Epithelial cell of prostate (primary cell): ENCODE data around the gene RAB5IF.
"Not testable (repeated sequence)": the region's sequence is repeated elsewhere in the genome, so short reads cannot be mapped to it uniquely, and the experiment has no call there.

Source experiments
- DNase-seq: peaks from one replicate; pipeline ENCODE4 v3.0.0-alpha.2; 2011; ENCODE audit warnings: low read depth, low spot score
- H3K27ac ChIP-seq: fragments of 450-650 bp; 2 replicates; pipeline ENCODE4 v1.5.1; 2017; ENCODE audit warnings: mild to moderate bottlenecking

RAB5IF gene, protein sequence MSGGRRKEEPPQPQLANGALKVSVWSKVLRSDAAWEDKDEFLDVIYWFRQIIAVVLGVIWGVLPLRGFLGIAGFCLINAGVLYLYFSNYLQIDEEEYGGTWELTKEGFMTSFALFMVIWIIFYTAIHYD

GRCh38 chr20:36605399-36606157 is at the start of gene RAB5IF:
Gene RAB5IF (plus strand): TSS chr20:36605779. CDS start chr20:36605952, 173 bp downstream.
- DNase-seq = peak; percentile 90
- peak within 1 kb of the TSS; percentile 88 for H3K27ac ChIP-seq

GRCh38 chr20:36562724-36563123 is 42.9 kb upstream of the RAB5IF start:
- DNase-seq = no peak
- no peak overlapping the region for H3K27ac ChIP-seq

DNA sequence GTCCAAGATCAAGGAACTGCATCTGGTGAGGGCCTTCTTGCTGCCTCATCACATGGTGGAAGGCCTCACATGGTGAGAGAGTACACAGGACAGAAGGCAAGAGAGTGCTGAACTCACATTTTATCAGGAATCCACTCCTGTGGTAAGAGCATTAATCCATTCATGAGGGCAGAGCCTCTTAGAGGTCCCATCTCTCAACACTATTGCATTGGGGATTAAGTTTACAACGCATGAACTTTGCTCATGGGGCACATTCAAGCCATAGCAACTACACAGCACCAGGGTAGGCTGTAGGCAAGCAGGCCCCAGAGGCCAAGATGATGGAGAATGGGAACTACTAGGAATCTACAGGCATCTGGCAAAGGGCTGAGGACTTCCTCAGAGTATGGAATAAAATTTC is 42.2 kb upstream of the RAB5IF start:
- H3K27ac ChIP-seq = no peak overlapping the region
- no peak for DNase-seq

GRCh38 chr20:36564078-36564725 is 41.4 kb upstream of the RAB5IF start:
- not testable (repeated sequence) for H3K27ac ChIP-seq, DNase-seq

- DNase-seq, H3K27ac ChIP-seq: not testable (repeated sequence)
These were observed 40.9 kb upstream of the RAB5IF start for GRCh38 chr20:36564726-36565121.

- DNase-seq = no peak
- H3K27ac ChIP-seq = no peak overlapping the region
These were observed 40.1 kb upstream of the RAB5IF start for GRCh38 chr20:36565520-36565919.

DNA sequence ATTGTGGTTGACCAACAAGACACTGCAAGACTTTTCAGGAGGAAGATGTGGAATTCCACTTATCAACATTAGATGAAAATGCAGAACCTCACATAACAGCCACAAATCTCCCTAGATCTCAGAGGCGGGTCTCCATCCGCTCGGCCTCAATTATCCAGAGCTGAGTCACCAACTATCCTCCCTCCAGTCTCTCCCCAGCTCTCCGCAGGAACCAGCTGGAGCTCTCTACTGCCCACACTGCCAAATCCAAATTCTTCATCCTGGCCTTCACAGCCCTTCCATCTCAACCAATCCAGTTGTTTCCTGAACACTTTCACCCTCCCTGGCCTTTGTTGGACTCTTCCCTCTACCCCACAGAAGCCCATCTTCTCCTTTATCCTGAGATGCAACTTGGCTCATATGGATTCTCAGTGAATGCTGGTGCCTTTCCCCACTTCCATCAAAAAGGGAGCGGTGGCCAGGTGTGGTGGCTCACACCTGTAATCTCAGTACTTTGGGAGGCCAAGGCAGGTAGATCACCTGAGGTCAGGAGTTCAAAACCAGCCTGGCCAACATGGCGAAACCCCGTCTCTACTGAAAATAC is 35.6 kb upstream of the RAB5IF start:
- no peak overlapping the region for H3K27ac ChIP-seq
- DNase-seq = no peak

DNA sequence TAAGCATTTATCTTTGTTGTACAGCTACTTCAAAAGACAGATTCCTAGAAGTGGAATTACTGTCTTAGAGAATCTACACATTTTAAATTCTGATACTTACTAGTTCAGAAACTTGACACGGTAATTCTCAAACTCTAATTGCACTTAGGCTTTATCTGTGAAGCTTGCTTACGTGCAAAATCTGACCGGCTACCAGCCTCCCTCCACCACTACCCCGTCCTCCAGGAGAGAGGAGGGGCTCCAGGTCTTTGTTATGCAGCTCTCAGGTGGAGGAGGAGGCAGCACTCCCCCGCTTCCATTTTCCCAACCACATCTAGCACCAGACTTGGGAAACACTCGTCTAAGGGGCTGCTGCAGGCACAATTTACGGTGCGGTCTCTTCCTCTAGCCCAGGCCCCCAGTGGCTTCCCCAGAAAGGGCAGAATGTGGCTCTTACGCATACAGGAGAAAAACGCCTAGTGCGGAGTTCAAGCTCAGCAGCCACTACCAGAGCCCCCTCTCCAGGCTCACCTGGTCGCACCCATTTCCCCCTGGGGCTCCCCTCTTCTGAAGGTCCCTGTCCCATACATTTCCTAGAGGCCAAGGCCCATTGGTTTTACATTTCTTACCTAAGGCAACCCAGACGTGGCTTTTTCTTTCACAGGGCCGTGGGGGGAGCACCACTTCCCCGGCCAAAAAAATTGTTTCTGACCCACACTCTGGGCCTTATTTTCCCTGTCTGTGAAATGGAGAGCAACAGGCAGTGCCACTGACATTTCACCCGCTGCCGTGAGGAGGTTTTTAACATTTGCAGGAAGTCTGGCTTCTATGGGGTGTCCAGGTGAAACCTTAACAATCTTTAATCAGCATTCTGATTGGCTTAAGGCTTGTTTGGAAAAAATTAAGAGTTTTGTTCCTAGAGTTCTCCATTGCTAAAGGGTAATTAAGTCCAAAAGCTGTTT is 33.7 kb upstream of the RAB5IF start:
- no peak for DNase-seq
- no peak overlapping the region for H3K27ac ChIP-seq

DNA sequence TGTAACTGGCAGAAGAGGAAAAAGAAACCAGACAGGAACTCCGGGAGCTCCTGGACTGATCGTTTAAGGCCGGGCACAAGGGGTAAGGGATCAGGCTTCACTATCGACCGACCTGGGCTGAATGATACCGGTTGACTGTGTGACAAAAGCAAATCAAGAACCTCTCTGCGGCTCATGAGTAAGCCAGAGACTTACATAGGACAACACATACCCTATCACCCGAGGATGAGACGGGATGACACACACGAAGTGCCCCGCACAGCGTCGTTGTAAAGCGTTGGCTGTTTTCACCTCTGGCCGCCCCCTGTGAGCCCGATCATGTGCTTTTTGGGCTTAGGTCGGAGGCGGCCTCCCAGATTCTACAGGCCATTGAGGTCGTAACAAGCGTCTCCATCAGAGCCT is 32.9 kb upstream of the RAB5IF start:
- no peak for DNase-seq
- peak overlapping the region; percentile 25 for H3K27ac ChIP-seq

DNA sequence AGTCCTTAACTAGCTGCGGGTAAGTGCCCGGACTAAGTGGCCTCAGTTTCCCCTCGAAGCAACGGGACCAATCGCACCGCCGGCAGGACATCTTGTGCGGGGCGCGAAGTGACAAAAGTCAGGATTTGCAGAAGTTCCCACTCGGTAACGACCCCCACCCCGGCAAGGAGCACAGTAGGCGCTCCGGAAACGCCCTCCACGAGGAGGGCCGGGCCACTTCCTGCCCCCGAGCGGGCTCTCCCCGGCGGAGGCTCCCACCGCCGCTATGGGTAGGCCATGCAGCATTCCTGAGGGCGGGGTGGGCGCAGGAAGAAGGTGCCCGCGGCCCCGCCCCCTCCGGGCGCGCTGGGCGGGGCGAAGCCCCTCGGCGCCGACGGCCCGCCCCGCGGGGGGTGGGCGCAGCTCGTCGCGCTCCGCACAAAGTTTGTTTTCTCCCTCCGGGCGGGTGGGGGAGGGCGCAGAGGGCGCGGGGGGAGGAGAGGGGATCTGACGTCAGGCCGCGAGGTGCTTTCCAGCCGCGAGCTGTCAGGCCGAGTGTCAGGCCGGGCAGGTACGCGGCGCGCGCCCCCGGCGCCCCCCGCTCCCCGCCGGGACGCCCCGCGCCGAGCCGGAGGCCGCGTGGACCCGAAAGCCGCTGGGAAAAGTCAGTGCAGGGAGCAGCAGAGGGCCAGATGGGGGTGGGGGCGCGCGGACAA is 32.3 kb upstream of the RAB5IF start, which contains the start of gene TGIF2:
Gene TGIF2, plus strand, starts transcription at position 495 of the 695 bp plus-strand sequence. CDS start 5,178 bp downstream, outside the sequence.
- peak within 1 kb of the TSS; percentile 25 for H3K27ac ChIP-seq
- DNase-seq = no peak

DNA sequence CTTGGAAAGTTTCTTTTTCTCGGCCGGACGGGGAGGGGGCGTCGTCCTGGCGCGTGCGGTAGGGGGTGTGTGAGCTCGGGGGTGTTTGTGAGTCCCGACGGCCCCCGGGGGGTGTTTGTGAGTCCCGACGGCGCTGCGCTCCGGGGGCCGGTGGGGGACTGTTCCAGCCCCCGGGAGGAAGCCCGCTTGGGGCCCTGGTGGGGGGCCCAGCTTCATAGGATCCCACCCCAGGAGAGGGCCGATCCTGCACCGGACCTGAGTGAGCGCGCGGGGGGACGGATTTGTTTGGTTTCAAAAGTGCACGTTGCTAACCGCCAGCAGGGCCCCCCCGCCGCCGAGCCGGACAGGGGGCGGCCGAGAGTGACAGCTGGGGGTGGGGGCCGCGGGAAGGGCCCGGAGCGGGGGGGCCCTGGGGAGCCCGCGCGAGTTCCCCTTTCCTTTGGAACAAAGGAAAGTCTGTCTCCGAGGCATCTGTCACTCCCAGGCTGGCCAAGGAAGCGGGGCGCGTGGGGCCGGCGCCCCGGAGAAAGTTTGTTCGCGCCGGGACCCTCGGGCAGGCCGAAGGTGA is 31.7 kb upstream of the RAB5IF start:
- H3K27ac ChIP-seq = no peak overlapping the region
- no peak for DNase-seq

- H3K27ac ChIP-seq = no peak overlapping the region
- DNase-seq = no peak
These were observed 31.0 kb upstream of the RAB5IF start for GRCh38 chr20:36574366-36575135.

GRCh38 chr20:36576081-36576445 is 29.5 kb upstream of the RAB5IF start:
- H3K27ac ChIP-seq = no peak overlapping the region
- no peak for DNase-seq

DNA sequence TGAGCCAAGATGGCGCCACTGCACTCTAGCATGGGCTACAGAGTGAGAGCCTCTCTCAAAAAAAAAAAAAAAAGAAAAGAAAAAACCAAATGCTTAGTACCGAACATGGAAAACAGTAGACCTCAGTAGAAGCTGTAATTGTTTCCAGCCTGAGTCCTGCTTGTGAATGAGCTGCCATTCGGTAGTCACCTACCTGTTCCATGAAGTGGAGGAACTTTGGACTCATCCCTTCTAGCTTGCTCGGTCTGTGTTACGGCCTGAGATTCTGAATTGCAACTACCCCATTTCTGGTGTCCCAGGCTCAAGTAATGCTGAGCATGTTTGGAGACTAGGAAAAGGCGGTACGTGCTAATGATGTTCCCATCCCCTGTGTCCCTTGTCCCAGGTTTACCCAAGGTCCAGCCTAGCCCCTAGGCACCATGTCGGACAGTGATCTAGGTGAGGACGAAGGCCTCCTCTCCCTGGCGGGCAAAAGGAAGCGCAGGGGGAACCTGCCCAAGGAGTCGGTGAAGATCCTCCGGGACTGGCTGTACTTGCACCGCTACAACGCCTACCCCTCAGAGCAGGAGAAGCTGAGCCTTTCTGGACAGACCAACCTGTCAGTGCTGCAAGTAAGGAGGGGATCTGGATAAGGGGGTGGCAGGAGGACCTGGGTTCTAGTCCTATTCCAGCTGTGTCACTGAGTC is 27.1 kb upstream of the RAB5IF start:
- no peak for DNase-seq
- H3K27ac ChIP-seq = no peak overlapping the region

DNA sequence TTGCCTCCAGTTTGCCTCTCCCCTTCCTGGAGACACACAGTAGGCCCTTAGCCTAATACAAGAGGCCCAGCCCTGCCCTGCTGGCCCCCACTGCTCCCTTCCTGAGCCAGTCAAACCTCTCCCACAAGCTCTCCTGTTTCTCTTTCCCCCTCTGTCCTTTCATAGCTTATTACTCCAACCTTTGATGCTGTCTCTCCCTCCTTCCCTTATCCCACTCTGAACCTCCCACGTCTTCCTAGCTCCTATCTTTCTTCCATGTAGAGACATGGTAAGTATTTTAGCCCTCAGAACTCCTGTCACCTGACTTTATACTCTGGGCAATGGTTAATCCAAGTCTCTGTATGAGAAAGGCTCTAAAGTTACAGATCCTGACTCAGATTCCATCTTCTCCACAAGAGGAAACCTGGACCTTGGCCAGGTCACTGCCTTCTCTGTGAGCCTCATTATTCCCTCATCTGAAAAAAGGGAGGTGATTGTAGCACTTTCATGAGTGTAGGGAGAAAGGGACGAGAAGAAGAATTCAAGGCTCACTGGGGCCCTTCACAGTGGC is 25.5 kb upstream of the RAB5IF start:
- H3K27ac ChIP-seq = no peak overlapping the region
- DNase-seq = no peak

- no peak for DNase-seq
- H3K27ac ChIP-seq = no peak overlapping the region
These were observed 23.3 kb upstream of the RAB5IF start for GRCh38 chr20:36582322-36582721.

DNA sequence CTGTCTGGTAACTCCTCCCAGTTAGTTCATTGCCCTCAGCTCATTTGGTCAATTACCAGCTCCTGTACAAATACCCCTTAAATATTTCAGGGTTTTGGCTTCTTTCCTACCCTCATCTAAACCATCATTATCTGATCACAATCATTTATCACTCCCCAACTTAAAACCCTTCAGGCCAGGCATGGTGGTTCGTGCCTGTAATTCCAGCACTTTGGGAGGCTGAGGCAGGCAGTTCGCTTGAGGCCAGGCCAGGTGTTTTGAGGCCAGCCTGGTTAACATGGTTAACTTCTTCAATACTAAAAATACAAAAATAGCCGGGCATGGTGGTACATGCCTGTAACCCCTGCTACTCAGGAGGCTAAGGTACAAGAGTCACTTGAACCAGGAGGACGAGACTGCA is 22.8 kb upstream of the RAB5IF start:
- DNase-seq = no peak
- no peak overlapping the region for H3K27ac ChIP-seq
